Measurements from ENCODE around the gene GFI1.

- TF ChIP-seq POLR2A (IDR thresholded peaks at IDR 0.05; ENCODE audit: low read length) (no peak), GATA1 (IDR thresholded peaks at IDR 0.05; ENCODE audit: low read depth, low read length) (no peak)
These were observed 4.6 kb downstream of the GFI1 start for GRCh38 chr1:92481971-92482664.

All from erythroblast (primary cell).